Measurements from ENCODE around the gene TMEM106A. TPM values are rescaled to one million over a fixed set of nuclear protein-coding genes. Genes with fewer than 3 reads are reported as not detected.

Gene TMEM106A
- total and polyA plus RNA-seq, 10 donors, result 2.8 to 53.4 (median 30.7) TPM

- intact Hi-C loops (cut with DNase I; ENCODE audit: low total_unique reads), result loop anchor here (5.0 kb wide), 1 partner anchor 44 kb away; the partner anchor contains the start of gene BRCA1
- TF ChIP-seq, protein P1, sequence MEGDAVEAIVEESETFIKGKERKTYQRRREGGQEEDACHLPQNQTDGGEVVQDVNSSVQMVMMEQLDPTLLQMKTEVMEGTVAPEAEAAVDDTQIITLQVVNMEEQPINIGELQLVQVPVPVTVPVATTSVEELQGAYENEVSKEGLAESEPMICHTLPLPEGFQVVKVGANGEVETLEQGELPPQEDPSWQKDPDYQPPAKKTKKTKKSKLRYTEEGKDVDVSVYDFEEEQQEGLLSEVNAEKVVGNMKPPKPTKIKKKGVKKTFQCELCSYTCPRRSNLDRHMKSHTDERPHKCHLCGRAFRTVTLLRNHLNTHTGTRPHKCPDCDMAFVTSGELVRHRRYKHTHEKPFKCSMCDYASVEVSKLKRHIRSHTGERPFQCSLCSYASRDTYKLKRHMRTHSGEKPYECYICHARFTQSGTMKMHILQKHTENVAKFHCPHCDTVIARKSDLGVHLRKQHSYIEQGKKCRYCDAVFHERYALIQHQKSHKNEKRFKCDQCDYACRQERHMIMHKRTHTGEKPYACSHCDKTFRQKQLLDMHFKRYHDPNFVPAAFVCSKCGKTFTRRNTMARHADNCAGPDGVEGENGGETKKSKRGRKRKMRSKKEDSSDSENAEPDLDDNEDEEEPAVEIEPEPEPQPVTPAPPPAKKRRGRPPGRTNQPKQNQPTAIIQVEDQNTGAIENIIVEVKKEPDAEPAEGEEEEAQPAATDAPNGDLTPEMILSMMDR (IDR thresholded peaks at IDR 0.05 in 8 of 11, conservative IDR thresholded peaks at IDR 0.05 in 3 of 11), result peak in 9 of 11 experiments; percentile 9 to 57 (median 35)
- peak; percentile 95 to 96 (median 96) for TF ChIP-seq POLR2AphosphoS5 (IDR thresholded peaks at IDR 0.05)
- TF ChIP-seq POLR2A (IDR thresholded peaks at IDR 0.05), result peak; percentile 17 to 76 (median 28)
- Histone ChIP-seq H3K4me3 (peak within 1 kb of the TSS; percentile 59 to 87 (median 80)), H3K4me1 (peaks cover 25 to 64% (median 61%) of the 10 kb centered on the region in 6 donors), H3K27ac (peak within 1 kb of the TSS; percentile 94 to 99 (median 98)), H3K27me3 (replicated peaks in 1 of 7) (no peaks in the 10 kb centered on the region), H3K9me3 (no peaks in the 10 kb centered on the region), H3K36me3 (peaks cover 0 to 29% (median 6%) of the 10 kb centered on the region in 6 donors)
- peak; percentile 96 for DNase-seq
- WGBS, 5 donors, result 0 to 1% (median 0%) methylated on average over 33 to 41 of the region's 41 CpGs
Observed at GRCh38 chr17:43170766-43171585, 40.7 kb upstream of the TMEM106A start, which contains the start of gene NBR1. Gene NBR1 (plus strand): TSS chr17:43171214. CDS start chr17:43175800, 4,586 bp downstream.

DNA sequence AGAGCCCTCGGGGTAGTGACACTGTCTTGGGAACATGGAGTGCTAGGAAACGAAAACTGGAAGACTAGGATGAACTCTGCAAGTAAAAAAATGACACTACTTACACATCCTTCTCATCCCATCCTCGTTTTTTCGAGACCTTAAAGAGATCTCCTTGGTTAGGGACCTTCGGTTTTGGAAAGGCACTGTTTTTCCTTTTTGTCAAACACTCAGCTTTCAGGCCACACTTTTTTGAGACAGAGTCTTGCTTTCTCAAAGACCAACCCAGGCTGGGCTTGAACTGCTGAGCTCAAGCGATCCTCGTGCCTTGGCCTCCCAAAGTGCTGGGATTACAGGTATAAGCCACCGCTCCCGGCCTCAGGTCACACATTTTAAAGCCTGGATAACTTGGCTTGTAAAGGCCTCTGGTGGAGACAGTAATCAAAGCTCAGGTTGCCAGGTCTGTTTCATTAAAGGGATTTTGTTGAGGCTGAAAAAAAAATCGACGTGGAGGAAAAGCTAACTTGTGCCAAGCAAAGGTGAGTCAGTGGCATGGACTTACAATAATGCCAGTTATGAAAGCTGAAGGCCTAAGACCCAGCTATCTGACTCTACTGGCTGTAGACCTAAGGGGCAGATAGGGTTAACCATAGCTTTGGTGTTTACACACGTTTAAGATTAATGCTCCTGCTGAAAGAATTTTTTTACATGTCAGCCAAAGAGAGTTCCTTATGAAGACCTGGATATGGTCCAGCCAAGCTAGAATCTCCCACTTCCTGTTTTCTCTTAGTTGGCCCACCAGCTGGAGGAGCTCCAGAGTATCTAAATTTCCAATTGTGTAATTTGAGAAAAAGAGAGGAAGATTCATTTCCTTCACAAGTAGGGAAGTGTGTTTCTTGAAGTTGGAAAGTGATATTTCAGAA, 39.8 kb upstream of the TMEM106A start:
- TF ChIP-seq POLR2A (IDR thresholded peaks at IDR 0.05) (no peak), POLR2AphosphoS5 (IDR thresholded peaks at IDR 0.05) (peak in 1 of 3 donors; percentile 24)
- TF ChIP-seq, protein P1 (IDR thresholded peaks at IDR 0.05 in 8 of 11, conservative IDR thresholded peaks at IDR 0.05 in 3 of 11), result no peak
- 10 to 15% (median 13%) methylated on average over 12 of the region's 12 CpGs for WGBS, 5 donors
- intact Hi-C loops (cut with DNase I; ENCODE audit: low total_unique reads), result loop anchor here (5.0 kb wide), 1 partner anchor 45 kb away; the partner anchor contains the start of gene BRCA1
- Histone ChIP-seq H3K27me3 (replicated peaks in 1 of 7) (no peaks in the 10 kb centered on the region), H3K9me3 (no peaks in the 10 kb centered on the region), H3K36me3 (peaks cover 0 to 32% (median 12%) of the 10 kb centered on the region in 6 donors), H3K4me1 (peaks cover 34 to 73% (median 70%) of the 10 kb centered on the region in 6 donors), H3K4me3 (peak overlapping the region; percentile 59 to 87 (median 80)), H3K27ac (peak overlapping the region; percentile 94 to 99 (median 98))
- DNase-seq, result no peak

DNA sequence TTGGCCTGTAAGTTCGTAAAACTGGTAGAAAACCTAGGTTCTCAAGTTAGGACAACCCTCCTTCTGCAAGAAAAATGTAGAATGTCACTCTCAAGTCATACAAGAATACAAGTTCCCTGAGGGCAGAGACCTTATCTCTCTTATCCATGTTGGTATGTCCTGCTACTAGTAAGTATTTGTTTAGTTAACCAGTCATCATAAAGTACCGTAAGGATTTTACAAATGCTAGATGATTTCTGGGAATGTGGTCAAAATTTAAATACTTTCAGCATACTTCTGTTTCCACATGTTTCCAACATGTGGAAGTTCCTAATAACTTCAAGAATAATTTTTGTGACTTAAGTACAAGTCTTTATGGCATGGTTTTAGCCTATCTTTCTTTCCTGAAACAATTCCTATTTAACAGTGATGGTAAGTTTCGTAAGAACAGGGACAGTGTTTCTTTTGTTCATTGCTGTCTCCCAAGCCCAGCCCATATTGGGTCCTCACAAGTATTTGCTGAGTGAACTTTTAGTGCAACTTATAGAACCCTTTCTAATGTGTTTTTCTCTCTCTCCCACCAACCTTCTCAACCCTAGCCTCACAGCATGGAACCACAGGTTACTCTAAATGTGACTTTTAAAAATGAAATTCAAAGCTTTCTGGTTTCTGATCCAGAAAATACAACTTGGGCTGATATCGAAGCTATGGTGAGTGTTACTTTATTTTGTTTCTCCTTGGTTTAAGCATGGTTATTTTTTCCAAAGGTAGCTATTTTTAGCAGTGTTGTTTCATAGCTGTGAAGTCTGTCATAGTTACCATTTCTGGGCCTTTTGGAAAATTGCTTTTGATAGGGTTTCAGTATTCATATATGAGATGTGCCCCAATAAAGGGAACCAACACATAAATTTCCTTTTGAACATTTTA, 36.2 kb upstream of the TMEM106A start:
- Histone ChIP-seq H3K27ac (peak overlapping the region in 4 of 8 donors; percentile 10 to 57 (median 25)), H3K4me1 (peaks cover 35 to 81% (median 55%) of the 10 kb centered on the region in 6 donors), H3K4me3 (peak overlapping the region in 1 of 8 donors; percentile 2), H3K36me3 (peaks cover 0 to 66% (median 40%) of the 10 kb centered on the region in 6 donors), H3K9me3 (no peaks in the 10 kb centered on the region), H3K27me3 (replicated peaks in 1 of 7) (no peaks in the 10 kb centered on the region)
- DNase-seq, result no peak
- intact Hi-C loops (cut with DNase I; ENCODE audit: low total_unique reads), result no loop called here
- TF ChIP-seq, protein P1 (IDR thresholded peaks at IDR 0.05 in 8 of 11, conservative IDR thresholded peaks at IDR 0.05 in 3 of 11), result no peak
- TF ChIP-seq POLR2AphosphoS5 (IDR thresholded peaks at IDR 0.05) (no peak), POLR2A (IDR thresholded peaks at IDR 0.05) (no peak)
- WGBS, 5 donors, result 75 to 87% (median 83%) methylated on average over 4 of the region's 4 CpGs

All from spleen (tissue), 11 donors.